IPS-NIHi7 (cell line): ENCODE measurements around the gene TMEFF2.
"Not testable (repeated sequence)": the region's sequence is repeated elsewhere in the genome, so short reads cannot be mapped to it uniquely, and the experiment has no call there.

ENCODE experiments used
- DNase-seq: peaks from one replicate; pipeline ENCODE4 v3.0.0; 2012; ENCODE audit warnings: mixed read lengths; ENCODE audit errors: extremely low spot score

TMEFF2 gene

DNA sequence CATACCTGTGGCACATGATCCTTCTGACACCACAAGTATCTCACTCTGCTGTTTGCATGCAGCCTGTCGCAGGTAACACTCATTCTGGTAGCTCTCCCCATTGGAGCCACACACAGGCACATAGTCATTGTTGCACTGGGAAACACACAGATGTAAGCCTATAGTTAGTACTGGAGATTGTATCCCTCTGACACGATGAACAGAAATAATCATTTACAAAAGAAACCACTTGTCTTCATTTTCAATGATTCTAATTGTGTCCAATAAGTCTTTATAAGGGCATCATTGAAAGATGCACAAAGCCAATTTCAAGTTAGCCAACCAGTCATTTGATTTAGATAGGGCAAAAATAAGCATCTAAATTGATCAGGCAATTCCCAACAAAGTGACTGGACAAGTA is 10.4 kb downstream of the TMEFF2 start:
- no peak for DNase-seq

DNA sequence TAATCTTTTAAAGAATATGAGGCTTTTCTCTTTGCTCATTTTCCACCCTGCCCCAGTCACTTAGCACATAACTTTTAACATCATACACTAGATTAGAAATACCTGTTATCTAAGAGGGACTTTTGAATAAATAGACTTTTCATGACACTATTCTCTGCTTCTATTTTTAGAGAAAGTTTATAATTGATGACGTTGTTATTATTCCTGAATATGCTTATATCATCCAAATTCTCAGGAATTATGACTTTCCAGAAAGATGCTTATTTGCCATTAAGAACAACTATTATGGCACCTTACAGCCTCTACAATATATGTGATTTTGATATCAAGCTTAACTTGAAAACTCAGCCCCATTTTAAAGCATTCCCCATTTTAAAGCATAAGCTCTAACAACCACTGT is 11.4 kb downstream of the TMEFF2 start:
- DNase-seq, result no peak

DNA sequence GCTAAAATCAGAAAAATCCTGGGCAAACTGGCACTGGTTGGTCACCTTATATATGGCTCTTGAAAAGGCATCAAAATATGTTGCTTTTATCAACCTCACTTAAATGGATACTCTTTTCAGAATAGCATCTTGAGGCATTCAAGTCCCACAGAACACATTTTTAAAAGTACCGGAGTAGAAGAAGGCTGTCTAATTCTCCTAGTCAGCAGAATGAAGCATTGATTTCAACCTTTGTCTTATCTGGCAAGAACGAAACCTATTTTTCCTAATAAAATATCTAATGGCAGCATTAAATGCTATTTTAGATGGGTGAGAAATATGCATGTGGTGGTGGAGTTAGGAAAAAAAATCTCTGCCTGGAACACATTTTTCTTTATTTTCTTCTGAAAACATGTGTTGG is 27.8 kb downstream of the TMEFF2 start:
- no peak for DNase-seq

DNA sequence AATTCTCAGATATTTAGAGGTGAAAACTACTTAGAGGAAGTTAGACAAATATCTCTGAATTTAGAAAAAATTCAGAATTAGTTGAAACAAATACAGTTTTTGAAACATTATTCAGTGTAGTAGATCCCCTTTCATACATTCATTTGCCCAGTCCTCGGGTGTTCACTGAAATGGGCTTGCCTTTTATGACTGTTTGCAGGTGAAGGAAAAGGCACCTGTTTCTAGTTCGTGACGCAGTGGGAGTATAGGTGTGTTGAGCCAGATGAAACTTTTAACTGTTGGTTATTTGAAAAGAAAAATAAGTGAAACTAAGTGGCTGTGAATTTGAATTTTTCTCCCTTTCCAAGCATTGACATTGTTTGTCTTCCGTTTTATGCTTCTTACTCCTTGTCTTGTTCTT is 28.9 kb downstream of the TMEFF2 start:
- no peak for DNase-seq

DNA sequence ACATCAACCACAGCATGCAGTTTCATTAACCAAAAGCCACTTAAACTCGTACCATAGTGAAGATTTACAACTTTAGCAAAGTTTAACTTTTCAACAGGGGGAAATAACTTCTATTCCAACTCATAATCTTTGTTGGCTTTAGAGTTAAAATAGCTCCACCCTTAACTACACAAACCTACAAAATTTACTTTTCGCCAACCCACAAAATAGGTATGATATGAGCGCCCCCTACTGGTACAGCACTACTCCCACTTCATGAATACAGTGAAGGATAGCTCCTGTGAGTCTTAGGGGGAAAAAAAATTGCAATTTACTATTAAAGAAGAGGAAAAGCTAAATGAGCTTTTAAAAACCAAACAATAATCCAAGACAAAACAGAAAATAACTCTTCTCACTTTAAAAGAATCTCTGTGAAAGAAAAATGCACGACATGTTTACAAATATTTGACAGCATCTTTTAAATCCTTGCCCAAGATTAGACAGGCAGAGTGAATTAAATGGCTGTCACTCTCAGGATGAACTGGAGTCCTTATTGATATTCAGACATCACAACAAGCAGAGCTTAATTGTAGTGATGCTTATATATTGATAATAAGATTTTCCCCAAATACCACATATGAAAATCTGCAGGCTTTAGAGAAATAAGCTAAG is 32.2 kb downstream of the TMEFF2 start:
- DNase-seq, result peak; percentile 46

DNA sequence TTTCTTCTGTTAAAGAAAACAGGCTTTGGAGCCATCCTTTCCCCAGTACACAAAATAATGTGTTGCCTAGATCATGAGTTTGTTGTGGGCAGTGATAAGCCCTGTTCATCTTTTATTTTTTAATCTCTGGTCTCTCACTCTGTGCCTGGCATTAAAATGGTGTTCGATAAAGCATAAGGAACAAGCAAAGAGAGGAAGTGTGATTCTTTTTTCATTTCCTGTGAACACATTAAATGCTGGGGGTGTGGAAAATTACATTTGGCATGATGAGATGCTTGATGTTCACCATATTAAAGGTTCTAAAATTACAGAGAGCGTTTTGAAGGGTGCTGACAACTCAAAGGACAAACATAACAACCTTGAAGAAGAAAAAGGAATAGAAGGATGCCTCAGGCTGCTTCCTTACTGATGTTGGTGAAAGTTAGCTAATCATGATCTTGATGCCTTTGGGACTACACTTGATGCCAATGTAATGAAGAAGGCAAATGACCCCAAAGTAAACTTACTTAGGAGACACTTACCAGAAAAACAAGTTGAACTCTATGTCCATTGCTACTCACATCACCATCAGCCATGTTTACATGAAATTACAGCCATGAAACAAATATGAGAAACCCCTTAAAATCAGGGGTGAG is 33.0 kb downstream of the TMEFF2 start:
- no peak for DNase-seq

DNA sequence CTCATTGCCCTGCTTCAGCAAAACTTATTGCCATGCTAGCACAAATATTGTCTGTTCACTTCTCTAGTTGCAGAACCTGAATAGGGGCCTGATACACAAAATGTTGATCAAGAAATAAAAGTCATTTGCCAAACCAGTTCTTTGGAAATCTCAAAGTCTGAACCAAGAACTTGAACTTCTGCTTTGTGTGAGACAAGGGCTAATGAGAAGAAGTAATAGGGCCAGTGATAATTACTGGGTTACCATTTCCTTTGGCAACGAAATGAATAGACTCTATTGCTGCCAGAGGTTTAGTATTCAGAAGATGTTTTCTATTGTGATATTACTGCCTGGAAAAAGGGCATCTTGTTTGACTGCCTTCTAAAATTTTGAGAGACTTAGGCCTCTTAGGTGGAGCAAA is 35.0 kb downstream of the TMEFF2 start:
- DNase-seq, result no peak

DNA sequence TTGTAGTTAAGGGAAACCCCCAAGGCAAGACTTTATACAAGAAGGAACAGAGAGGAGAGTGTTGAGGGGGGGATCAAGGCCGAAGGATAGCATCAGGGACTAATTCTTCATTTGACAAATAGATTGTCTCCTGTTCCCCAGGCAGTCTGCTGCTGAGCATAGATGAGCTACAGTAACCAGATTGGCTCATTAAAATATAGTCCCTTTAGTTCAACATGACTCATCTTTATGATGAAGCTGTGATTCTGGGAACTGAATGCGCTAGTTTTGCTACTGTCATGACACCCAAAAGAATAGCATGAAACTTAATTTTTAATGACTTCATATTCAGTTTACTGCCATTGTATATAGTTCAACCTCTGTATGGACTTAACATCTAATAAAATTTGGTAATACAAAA is 35.5 kb downstream of the TMEFF2 start:
- DNase-seq, result no peak

DNA sequence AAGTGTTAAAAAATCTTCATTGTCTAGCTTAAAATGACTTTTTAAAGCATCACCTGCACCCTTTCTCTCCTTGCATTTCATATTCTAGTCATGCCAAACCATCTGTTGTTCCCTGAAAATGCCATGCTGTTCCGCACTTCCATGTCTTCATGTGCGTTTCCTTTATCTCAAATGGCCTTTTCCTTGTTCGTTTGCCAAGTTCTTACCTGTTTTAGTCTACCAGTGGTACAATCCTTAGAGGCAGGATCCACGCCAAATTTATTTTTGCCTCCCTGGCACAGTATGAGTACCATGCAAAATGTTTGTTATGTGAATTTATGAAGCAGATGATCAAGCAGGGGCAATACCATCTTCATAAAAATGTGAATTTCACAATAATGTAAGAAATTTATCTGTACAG is 37.0 kb downstream of the TMEFF2 start:
- DNase-seq, result no peak

DNA sequence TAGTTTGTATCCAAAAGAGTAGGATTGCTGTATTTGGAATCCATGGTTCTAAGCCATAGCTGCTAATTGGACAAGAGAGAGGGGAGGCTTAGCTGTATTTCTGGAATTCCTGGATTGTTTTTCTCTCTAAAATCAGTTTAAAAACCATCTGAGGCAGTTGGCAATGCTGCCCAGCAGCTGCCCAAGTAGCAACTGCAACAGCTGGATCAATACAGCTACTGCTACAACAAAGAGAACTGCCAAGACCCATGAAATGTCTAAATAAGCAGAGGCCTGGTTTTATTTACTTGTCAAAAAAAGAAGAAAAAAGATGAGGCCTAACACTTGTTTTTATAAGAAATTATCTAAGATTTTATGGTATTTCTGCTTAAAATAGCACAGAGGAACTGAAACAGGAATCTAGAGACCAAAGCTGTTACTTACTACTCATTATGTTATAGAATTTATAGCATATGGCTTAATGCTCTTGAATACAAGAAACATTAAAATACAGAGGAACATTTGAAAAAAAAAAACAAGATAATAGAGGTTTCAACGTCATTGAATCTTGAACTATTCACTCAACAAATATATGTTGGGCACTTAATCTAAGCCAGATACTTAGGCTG is 39.1 kb downstream of the TMEFF2 start:
- DNase-seq, result no peak

DNA sequence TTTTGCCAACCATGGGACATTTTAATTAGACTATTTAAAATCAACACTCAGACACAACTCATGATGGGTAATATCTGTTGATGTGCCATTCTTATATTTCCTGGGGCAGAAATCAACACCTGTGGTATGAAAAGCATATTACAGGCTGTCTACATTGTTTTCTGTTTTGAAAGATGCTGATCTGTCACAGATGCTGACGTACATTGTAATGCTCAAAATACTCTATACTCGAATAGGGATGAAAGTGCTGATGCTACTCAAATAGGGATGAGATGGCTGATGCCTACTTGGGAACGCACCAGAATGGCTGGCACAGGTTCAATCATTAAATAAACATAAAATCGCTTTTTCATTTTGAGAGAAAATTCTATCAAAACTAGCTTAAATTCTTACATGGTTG is 41.2 kb downstream of the TMEFF2 start:
- DNase-seq, result no peak

DNA sequence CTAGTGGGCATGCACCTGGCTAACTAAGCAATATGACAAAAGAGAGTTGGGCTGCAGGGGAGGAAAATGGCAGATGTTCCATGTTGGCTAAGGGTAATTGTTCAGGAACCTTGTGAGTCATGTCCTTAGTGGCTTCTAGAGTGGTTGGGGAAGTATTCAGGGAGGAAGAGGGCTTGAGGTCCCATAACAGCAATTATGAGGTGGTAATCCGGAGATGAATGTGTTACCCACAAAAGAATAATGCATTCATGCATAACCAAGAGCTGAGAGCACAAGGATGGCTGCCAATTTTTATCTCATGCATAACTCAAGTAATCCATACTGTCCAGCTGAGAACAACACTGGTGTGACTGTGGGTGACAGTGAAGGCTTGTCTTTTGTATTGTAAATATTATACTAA is 42.9 kb downstream of the TMEFF2 start:
- no peak for DNase-seq

DNA sequence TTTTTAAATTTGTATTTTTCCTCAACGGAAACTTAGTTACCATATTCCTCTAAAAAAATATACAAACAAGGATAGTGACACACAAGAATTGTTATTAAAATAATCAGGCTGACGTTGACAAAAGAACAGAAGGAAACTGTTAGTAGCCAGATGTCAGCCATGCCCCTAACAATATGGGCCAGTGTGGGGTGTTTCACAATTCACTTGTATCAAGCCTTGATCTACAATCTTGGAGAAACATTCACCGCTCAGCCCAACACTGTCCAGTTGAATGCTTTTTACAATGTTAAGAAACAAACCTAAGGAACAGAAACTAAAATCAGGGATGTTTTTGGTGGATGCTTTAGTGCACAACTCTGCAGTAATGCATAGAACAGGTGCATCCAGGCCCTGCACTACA is 44.6 kb downstream of the TMEFF2 start:
- DNase-seq, result no peak

DNA sequence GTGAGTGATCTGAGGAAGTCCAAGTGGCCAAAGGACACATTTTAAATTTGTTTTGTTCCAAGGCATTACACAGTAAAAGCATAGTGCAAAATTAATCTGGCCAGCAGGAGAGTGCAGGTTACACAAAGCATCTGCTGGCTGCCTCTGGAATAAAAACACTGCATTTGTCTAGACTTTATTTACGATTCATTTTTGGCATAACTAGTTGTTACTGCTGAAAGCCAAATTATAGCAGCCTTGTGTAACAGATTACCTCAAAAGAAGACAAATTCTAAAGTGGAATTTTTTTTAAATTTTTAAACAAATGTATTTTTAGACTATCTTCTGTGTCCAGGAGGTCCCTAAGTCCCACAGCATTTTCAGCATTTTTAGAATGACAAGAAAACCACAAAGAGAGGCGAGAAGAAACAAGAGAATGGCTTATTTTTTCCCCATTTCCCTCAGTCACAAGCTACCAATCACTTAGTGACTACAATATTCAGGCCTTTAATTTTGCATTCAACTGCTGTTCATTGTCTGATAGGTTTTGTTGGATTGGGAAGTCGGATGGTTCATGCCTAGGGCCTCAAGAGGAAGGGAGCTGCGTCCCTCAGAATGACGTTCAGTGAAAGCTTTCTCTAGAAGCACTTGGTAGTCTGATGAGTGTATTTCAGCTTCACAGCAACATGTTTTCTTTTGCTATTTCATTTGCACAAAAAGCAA is 46.0 kb downstream of the TMEFF2 start:
- no peak for DNase-seq

DNA sequence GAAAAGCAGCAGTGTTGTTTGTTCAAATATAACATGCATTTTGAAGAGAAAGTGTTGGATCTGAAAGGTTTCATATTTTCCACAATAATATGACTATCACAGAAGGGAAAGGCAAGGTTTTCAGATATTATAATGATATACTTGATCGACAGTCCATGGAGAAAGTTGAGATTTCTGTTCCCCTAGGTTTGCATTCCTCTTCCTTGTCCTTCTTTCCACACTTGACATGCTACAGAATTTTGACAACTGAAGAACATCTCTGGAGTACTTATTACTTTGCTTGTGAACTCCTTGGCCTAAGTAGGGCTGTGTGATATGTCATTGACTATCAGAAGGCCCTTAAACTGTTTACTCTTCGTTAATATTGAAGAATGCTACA is 46.5 kb downstream of the TMEFF2 start:
- DNase-seq, result no peak

DNA sequence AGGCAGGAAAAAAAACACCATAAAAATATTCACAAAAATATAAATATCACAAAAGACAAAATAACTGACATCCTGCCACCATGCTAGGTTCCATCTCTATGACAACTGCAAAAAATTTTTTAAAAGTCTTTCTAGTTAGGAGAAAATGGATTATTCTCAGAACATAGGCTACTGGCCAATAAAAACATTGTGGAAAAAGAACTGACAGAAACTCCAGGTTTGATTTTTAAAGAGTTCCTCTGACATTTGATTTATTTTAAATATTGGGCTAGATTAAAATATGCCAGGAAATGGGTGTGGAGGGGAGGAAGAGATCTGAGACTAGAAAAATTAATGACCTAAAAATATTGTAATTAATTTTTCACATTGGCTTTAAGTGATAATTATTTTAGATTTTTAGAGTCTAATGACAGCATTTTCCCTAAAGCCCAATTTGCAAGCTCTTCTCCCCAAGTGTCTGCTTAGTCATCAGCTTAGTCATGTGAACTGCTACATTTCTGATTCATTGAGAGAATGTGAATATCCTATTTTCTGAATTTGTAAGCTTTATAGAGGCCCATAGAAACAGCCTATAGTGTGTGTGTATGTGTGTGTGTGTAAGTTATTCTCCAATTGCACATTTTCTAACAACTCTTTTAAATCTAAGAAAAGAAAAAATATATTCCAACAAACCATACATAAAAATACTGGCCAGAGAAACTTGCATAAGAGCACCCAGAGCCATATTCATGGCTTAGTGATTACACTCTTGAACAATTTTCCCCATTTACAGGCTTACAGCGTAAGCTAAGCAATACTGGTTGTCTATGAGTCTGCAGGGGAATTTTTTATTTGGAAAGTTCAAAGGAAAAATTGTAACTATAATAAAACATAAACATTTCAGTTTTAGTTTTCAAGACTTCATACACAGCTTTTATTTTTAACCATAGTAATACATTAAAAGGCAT is 48.4 kb downstream of the TMEFF2 start:
- no peak for DNase-seq

DNA sequence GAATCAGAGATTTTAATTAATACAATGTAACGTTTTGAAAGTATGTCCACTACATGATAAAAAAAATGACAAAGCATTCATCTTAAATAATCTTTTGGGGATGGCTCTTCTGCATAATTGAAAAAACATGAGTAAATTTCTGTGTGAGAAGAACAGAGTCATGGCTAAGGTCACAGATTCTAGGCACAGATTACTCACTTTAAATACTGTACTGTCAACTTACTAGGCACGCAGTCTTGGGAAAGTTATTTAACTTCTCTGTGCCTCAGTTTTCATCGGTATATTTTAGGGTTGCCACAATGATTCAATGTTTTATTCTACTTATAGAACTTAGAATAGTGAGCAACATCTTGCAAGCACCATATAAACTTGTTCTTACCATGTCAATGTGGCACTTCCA is 49.2 kb downstream of the TMEFF2 start:
- no peak for DNase-seq

DNA sequence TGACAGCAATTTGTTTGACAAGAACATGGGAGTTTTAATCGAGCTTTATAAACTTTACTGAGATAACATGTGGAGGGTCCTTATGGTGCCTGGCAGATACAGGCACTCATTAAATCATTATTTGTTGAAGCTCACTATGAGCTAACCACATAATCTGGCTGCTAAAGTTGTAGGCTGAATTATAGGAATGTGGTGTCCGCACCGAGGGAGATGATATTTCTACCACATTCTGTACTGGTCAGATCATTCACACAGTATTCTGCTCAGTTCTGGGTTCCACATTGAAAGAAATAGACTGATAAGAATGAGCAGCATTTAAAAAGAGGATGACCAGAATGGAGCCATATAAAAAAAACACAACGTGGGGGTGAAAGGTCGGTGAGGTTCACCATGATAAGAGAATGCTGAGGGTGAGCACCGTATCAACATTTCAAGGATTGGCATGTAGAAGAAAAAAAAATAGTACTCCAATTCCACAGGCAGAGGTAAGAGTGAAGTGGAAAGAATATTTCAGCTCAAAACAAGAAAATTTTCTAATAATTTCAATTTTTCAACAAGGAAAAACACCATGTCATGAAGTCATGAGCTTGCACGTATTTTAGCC is 54.4 kb downstream of the TMEFF2 start:
- DNase-seq, result no peak

DNA sequence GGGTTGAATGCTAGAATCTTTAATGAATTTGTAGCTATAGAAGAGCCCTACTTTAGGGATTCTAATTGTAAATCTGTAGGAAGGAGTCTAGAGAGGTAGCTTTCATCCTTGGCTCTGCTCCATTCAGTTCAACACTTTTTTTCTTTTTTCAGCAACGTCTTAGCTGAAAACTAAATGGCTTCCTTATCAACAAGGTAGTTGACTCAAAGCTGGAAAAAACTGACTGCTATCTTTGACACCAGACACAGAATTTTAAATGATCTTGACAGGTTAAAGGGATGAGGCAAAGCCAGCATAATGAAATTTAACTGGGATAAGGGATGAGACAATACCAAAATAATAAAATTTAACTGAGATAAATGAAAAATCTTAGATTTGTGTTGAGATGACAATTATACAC is 54.9 kb downstream of the TMEFF2 start:
- DNase-seq, result no peak

DNA sequence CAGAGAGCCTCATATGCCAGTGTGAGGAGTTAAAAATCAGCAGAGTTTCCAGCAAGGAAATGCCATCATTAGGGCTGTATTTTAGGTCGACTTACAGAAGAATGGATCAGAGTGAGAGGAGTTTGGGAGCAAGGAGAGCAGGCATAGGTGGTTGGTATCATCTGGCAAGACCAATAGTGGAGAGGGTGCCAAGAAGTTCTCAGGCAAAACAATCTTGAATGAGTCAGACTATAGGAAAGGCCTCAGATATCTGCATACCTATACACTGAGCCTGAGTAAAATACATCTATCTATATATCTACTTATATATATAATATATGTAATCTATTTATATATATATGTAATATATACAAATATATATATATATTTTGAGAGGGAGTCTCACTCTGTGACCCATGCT is 57.3 kb downstream of the TMEFF2 start:
- no peak for DNase-seq

DNA sequence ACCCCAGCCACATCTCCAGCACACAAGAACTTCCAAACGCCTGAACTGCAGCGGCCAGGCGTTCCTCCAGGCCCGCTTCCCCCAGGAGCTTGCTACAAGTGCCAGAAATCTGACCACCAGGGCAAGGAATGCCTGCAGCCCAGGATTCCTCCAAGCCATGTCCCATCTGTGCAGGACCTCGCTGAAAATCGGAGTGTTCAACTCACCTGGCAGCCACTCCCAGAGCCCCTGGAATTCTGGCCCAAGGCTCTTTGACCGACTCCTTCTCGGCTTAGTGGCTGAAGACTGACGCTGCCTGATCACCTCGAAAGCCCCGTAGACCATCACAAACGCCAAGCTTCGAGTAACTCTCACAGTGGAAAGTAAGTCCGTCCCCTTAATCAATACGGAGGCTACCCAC is 62.1 kb downstream of the TMEFF2 start:
- not testable (repeated sequence) for DNase-seq
